Transverse colon (tissue), 4 donors: Measurements from ENCODE around the gene CDC42EP1. TPM values are rescaled to one million over a fixed set of nuclear protein-coding genes. Genes with fewer than 3 reads are reported as not detected.

Experiments
- DNase-seq: peaks from one replicate; pipeline ENCODE4 v3.0.0-alpha.2; 2019
- H3K27ac ChIP-seq, 4 donors: fragments of 200-600 bp; sonication (generic); 2 replicates each; pipeline ENCODE4 v1.5.1; 2016 to 2018; ENCODE audit warnings: inconsistent platforms in 4 of 4
- H3K27me3 ChIP-seq: fragments of 200-600 bp; sonication (generic); 2 replicates; pipeline ENCODE4 v1.5.1; 2017; ENCODE audit warnings: inconsistent platforms
- H3K36me3 ChIP-seq, 4 donors: fragments of 200-600 bp; sonication (generic); 2 replicates each; pipeline ENCODE4 v1.5.1; 2017 to 2019; ENCODE audit warnings: inconsistent platforms in 4 of 4
- H3K4me1 ChIP-seq, 4 donors: fragments of 200-600 bp; sonication (generic); 2 replicates each; pipeline ENCODE4 v1.5.1; 2017 to 2020; ENCODE audit warnings: inconsistent platforms in 4 of 4
- H3K4me3 ChIP-seq, 4 donors: fragments of 200-600 bp; sonication (generic); 1 replicate in 1 of 4; 2 replicates in 3 of 4; pipeline versions ENCODE4 v1.5.1 to v1.6.1; 2017 to 2019; ENCODE audit warnings: inconsistent platforms in 4 of 4
- H3K9me3 ChIP-seq, 2 donors: fragments of 200-600 bp; sonication (generic); 2 replicates each; pipeline ENCODE4 v1.5.1; 2017 to 2019; ENCODE audit warnings: inconsistent platforms in 2 of 2
- CTCF ChIP-seq, 5 experiments: fragments of 200-600 bp in 3 of 5; fragments of 450-650 bp in 2 of 5; sonication (generic) in 3 of 5; IDR thresholded peaks; 1 replicate in 2 of 5; 2 replicates in 3 of 5; pipeline ENCODE4 v1.5.1; 2016 to 2017; ENCODE audit warnings: antibody characterized with exemption in 5 of 5, inconsistent platforms in 3 of 5, mild to moderate bottlenecking in 2 of 5, moderate library complexity in 1 of 5
- EP300 ChIP-seq: sonication (generic); formaldehyde crosslinking; IDR thresholded peaks from one replicate; pipeline ENCODE4 v1.6.1; 2017; ENCODE audit warnings: antibody characterized with exemption, low read depth
- POLR2A ChIP-seq: fragments of 450-650 bp; IDR thresholded peaks from one replicate; pipeline ENCODE4 v1.6.1; 2016; ENCODE audit warnings: antibody characterized with exemption, mild to moderate bottlenecking, moderate library complexity
- POLR2AphosphoS5 ChIP-seq, 3 donors: sonication (generic); formaldehyde crosslinking; IDR thresholded peaks; one replicate each; pipeline ENCODE4 v1.6.1; 2016; ENCODE audit warnings: antibody characterized with exemption in 3 of 3
- WGBS, 2 donors: methylation state at CpG; one replicate each; pipeline ENCODE4 v1.1.5; 2018; ENCODE audit warnings: low coverage in 1 of 2; 5-methylcytosine and 5-hydroxymethylcytosine counted together
- in situ Hi-C, 4 donors: fragments of 200-750 bp; cut with MboI; loops; one replicate each; pipeline versions ENCODE4 v1.15.0 to v1.15.1; 2017; ENCODE audit warnings: low sequenced_read_pairs in 3 of 4, low pct_ligation_motif_present in 1 of 4, low pct_unique_long_range_greater_than_20kb in 1 of 4
- intact Hi-C: fragments of 100-400 bp; cut with DNase I; formaldehyde crosslinking; loops from one replicate; pipeline ENCODE4 v1.15.1; 2023; ENCODE audit warnings: low total_unique reads
- total RNA-seq, 4 donors: library from RNA; depleted of rRNA; stranded (reverse); fragments of >200 nt; gene quantifications; one replicate each; pipeline ENCODE4 v1.1.0, GENCODE V29; 2016

CDC42EP1 gene
- total RNA-seq, 4 donors from 2014 or later, result 27.3 to 52.9 (median 28.9) TPM

GRCh38 chr22:37571992-37572373 lies 11.7 kb downstream of the CDC42EP1 start:
- Histone ChIP-seq H3K27me3 (no peaks in the 10 kb centered on the region), H3K4me3 (no peak overlapping the region), H3K27ac (peak overlapping the region in 1 of 4 donors; percentile 84), H3K4me1 (peaks cover 27 to 44% (median 39%) of the 10 kb centered on the region in 4 donors), H3K36me3 (no peaks in the 10 kb centered on the region), H3K9me3 (no peaks in the 10 kb centered on the region)
- no peak for TF ChIP-seq POLR2A
- no peak for TF ChIP-seq POLR2AphosphoS5 (IDR thresholded peaks at IDR 0.05)
- no peak for TF ChIP-seq EP300
- TF ChIP-seq CTCF (IDR thresholded peaks at IDR 0.05), result no peak
- in situ Hi-C loops (no loop called here), intact Hi-C loops (no loop called here)
- no peak for DNase-seq
- WGBS, 2 donors, result 90 to 93% methylated on average over 2 to 8 of the region's 8 CpGs

- TF ChIP-seq CTCF (IDR thresholded peaks at IDR 0.05), result no peak
- TF ChIP-seq EP300, result no peak
- TF ChIP-seq POLR2A, result no peak
- TF ChIP-seq POLR2AphosphoS5 (IDR thresholded peaks at IDR 0.05), result no peak
- Histone ChIP-seq H3K27me3 (no peaks in the 10 kb centered on the region), H3K36me3 (no peaks in the 10 kb centered on the region), H3K4me1 (peaks cover 6 to 19% (median 16%) of the 10 kb centered on the region in 4 donors), H3K9me3 (no peaks in the 10 kb centered on the region), H3K4me3 (no peak overlapping the region), H3K27ac (no peak overlapping the region)
- no peak for DNase-seq
- WGBS, 2 donors, result 94% methylated on average over 9 of the region's 10 CpGs; no CpG with 5 or more reads in 1 of the 2 donors
- in situ Hi-C loops, result no loop called here
- intact Hi-C loops, result no loop called here
These were observed 15.3 kb downstream of the CDC42EP1 start for GRCh38 chr22:37575490-37576003.

GRCh38 chr22:37578002-37578401 lies 17.7 kb downstream of the CDC42EP1 start:
- peaks cover 0 to 33% (median 28%) of the 10 kb centered on the region in 4 donors for H3K4me1 ChIP-seq
- TF ChIP-seq POLR2AphosphoS5 (IDR thresholded peaks at IDR 0.05) (no peak), CTCF (IDR thresholded peaks at IDR 0.05) (no peak), POLR2A (no peak), EP300 (no peak)
- no peaks in the 10 kb centered on the region for H3K27me3 ChIP-seq
- H3K27ac ChIP-seq, result no peak overlapping the region
- no peaks in the 10 kb centered on the region for H3K9me3 ChIP-seq
- intact Hi-C loops, result no loop called here
- in situ Hi-C loops, result no loop called here
- H3K4me3 ChIP-seq, result no peak overlapping the region
- H3K36me3 ChIP-seq, result no peaks in the 10 kb centered on the region
- DNase-seq, result no peak
- WGBS, 2 donors, result 87 to 100% methylated on average over 3 to 5 of the region's 5 CpGs

GRCh38 chr22:37581504-37581903 lies 21.2 kb downstream of the CDC42EP1 start:
- peaks cover 0 to 33% (median 28%) of the 10 kb centered on the region in 4 donors for H3K4me1 ChIP-seq
- 12 to 14% methylated on average over 2 to 9 of the region's 9 CpGs for WGBS, 2 donors
- H3K27me3 ChIP-seq, result no peaks in the 10 kb centered on the region
- in situ Hi-C loops (loop anchor here in 1 of 4 donors (10.0 kb wide), 1 partner anchor 47 kb away; no protein-coding TSS in a partner anchor), intact Hi-C loops (no loop called here)
- peak overlapping the region; percentile 32 to 77 (median 62) for H3K27ac ChIP-seq
- DNase-seq, result peak; percentile 72
- H3K4me3 ChIP-seq, result no peak overlapping the region
- peak in 2 of 3 donors; percentile 16 to 29 for TF ChIP-seq POLR2AphosphoS5 (IDR thresholded peaks at IDR 0.05)
- TF ChIP-seq POLR2A, result peak; percentile 21
- no peak for TF ChIP-seq EP300
- TF ChIP-seq CTCF (IDR thresholded peaks at IDR 0.05), result no peak
- H3K36me3 ChIP-seq, result no peaks in the 10 kb centered on the region
- no peaks in the 10 kb centered on the region for H3K9me3 ChIP-seq
